Subcutaneous adipose tissue (tissue), 4 donors: ENCODE measurements around the gene REXO4. TPM values are rescaled to one million over a fixed set of nuclear protein-coding genes. Genes with fewer than 3 reads are reported as not detected.

Source experiments
- total RNA-seq, 4 donors: library from RNA; depleted of rRNA; stranded (reverse); fragments of >200 nt; gene quantifications; one replicate each; pipeline ENCODE4 v1.1.0, GENCODE V29; 2016
- TF ChIP-seq, protein P1 (sequence below): fragments of 450-650 bp; IDR thresholded peaks from one replicate; pipeline ENCODE4 v1.5.1; 2016; ENCODE audit warnings: low read depth, mild to moderate bottlenecking, control low read depth, antibody characterized with exemption, moderate library complexity

Gene REXO4
- total RNA-seq, 4 donors from 2014 or later: 11.6 to 17.0 (median 16.6) TPM

DNA sequence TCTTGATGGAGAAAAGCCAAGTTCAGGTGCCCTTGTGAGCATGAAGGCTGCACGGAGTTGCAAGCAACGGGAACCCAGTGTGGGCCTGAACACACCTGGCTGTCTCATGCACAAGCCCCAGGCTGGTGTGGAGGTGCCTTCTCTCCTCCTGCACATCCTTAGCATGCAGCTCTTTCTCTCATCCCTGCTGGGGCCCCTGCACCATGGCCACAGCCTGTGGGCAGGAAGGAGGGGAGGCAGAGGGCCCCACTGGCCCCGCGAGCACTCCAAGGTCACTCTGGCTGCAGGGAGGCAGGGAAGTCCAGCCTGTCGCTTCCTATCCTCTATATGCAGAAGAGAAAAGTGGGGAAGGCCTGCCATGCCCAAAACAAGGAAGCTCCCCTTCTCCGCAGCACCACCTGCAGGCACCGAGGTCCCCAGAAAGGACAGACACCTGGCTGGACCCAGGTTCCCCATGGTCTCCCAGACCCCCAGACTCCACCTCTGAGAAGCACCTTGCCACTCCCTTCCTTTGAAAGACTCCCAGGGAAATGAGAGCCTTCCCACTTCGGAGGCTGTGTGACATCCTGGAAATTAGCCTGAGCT, 23.0 kb downstream of the REXO4 start:
- TF ChIP-seq, protein P1, sequence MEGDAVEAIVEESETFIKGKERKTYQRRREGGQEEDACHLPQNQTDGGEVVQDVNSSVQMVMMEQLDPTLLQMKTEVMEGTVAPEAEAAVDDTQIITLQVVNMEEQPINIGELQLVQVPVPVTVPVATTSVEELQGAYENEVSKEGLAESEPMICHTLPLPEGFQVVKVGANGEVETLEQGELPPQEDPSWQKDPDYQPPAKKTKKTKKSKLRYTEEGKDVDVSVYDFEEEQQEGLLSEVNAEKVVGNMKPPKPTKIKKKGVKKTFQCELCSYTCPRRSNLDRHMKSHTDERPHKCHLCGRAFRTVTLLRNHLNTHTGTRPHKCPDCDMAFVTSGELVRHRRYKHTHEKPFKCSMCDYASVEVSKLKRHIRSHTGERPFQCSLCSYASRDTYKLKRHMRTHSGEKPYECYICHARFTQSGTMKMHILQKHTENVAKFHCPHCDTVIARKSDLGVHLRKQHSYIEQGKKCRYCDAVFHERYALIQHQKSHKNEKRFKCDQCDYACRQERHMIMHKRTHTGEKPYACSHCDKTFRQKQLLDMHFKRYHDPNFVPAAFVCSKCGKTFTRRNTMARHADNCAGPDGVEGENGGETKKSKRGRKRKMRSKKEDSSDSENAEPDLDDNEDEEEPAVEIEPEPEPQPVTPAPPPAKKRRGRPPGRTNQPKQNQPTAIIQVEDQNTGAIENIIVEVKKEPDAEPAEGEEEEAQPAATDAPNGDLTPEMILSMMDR: no peak

DNA sequence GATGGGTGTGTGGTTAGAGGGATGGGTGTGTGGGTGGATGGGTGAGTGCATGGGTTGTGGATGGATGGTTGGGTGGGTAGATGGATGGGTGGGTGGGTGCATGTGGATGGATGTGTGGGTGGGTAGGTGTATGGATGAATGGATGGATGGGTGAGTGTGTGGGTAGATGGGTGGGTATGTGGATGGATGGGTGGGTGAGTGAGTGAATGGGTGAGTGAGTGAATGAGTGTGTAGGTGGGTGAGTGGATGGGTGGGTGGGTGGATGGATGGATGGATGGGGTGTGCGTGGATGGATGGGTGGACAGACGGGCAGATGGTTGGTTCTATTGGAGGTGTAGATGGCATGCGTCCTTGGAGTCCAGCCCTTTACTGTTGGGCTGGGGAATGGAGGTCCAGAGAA, 24.4 kb downstream of the REXO4 start:
- TF ChIP-seq, protein P1: no peak

DNA sequence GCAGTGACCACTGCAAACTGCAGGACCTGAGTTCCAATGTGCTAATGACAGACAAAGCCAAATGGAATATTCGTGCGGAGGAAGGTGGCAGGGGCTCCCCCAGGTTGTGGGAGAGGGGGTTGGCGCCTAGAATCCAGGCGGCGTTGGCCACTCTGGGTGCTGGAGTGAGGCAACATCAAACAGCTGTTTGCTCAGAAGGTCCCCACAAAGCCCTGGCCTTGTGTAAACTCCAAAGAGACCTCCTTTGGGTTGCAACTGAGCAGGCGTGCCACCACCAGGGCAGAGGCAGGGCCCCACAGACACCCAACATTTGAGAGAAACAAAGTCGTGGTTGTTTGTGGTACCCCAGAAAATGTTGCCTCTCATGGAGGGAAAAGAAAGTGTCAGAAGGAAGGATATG, 27.1 kb downstream of the REXO4 start:
- TF ChIP-seq, protein P1: no peak

DNA sequence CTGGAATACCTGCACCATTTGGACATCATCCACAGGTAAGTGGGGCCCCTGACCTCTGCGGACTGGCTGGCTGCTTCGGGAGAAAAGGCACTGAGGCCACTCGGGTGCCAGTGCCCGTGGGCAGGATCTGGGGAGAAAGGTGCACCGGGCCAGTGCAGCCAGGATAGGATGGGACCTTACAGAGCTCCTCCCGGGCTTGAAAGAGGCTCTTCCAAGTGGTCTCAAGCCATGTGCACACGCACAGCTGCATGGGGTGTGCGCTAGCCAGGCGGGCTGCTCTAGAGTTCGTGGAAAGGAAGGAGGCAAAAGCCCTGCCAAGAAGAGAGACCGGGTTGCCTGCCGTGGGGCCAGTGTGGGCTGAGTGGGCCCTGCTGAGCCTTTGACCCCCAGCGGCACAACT, 28.2 kb downstream of the REXO4 start:
- TF ChIP-seq, protein P1: no peak

DNA sequence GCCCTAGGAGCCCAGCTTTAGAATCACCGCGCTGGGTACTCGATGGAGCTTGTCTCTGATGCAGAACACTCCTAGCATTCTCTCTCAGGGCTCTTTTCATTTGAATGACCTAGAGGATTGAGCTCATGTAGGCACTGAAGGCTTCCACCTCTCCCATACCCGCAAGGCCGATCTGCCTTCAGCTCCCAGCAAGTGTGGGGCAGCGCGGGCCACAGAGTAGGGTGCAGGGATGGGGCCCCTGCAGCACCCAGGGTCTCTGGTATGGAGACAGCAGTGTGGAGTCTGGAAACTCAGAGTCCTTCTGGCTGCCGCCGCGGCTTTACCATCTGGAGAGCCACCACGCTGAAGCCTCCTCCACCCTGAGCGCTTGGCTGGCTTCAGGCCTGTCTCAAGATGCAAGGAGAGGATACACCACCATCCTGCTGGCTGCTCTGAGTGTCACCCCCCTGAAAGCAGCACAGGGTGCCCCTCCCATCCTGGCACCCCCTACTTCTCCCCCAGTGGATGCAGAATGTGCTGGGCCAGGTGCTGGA, 28.7 kb downstream of the REXO4 start:
- TF ChIP-seq, protein P1: no peak

DNA sequence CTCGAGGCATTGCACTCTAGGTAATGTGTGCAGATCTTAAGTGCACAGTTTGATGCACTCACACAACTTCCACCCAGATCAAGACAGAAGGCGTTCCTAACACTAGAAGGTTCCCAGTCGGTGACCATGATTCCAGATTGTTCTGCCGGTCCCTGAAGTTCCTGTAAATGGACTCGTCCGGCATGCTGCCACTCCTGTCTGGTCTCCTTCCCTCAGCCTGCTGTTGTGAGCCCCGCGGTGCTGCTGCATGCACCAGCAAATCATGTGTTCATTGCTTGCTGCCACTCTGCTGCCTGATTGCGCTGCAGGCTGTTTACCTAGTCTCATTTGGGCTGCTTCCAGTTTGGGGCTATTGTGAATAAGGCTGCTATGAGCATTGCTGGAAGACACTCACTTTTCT, 30.1 kb downstream of the REXO4 start:
- TF ChIP-seq, protein P1: no peak

DNA sequence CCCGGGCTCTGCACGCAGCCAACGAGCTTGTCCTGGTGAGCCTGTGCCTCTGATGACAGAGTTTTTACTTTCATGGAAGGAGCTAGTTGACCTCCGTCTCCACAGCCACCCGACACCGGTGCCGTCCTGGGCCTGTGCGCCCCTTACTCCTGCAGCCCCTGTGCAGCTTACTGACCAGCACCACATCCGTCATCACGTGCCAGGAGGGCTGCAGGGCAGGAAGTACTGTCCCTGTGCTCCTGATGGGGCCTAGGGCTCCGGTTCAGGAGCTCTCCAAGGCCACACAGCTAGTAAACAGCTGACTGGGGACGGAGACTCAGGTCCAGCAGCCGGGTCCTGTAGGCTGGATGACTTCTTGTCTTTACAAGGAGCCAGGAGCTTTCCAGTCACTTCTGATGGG, 31.5 kb downstream of the REXO4 start:
- TF ChIP-seq, protein P1: no peak
